Loucy (cell line): ENCODE measurements around the gene ELOVL6.

Experiments used
- H2AFZ ChIP-seq: fragments of 200-600 bp; sonication (generic); 2 replicates; pipeline ENCODE4 v1.6.0; 2016; ENCODE audit warnings: antibody characterized with exemption, mild to moderate bottlenecking, low read length, moderate library complexity
- H3F3A ChIP-seq: fragments of 200-600 bp; 2 replicates; pipeline ENCODE4 v1.6.0; 2016; ENCODE audit warnings: antibody characterized with exemption, low read depth, mild to moderate bottlenecking
- H3K27me3 ChIP-seq: fragments of 200-600 bp; sonication (generic); 2 replicates; pipeline ENCODE4 v1.6.1; 2014; ENCODE audit warnings: low read length, mild to moderate bottlenecking; ENCODE audit not compliant: insufficient read depth, poor library complexity, severe bottlenecking
- H3K36me3 ChIP-seq: fragments of 200-600 bp; sonication (generic); 2 replicates; pipeline ENCODE4 v1.6.1; 2016; ENCODE audit warnings: low read length; ENCODE audit not compliant: insufficient read depth
- H3K4me1 ChIP-seq: fragments of 200-600 bp; sonication (generic); 2 replicates; pipeline ENCODE4 v1.5.1; 2014; ENCODE audit warnings: low read length, mild to moderate bottlenecking; ENCODE audit not compliant: insufficient read depth, poor library complexity, severe bottlenecking
- H3K4me2 ChIP-seq: fragments of 200-600 bp; sonication (generic); 2 replicates; pipeline ENCODE4 v1.6.0; 2014; ENCODE audit warnings: antibody characterized with exemption, low read length, low read depth, mild to moderate bottlenecking; ENCODE audit not compliant: poor library complexity, severe bottlenecking
- H3K4me3 ChIP-seq: fragments of 200-600 bp; sonication (generic); 2 replicates; pipeline ENCODE4 v1.5.1; 2014; ENCODE audit warnings: low read length, mild to moderate bottlenecking, mixed read lengths; ENCODE audit not compliant: poor library complexity, severe bottlenecking
- H3K79me2 ChIP-seq: fragments of 200-600 bp; sonication (generic); 2 replicates; pipeline ENCODE4 v1.6.1; 2014; ENCODE audit warnings: low read length; ENCODE audit not compliant: insufficient read depth
- H3K9ac ChIP-seq: fragments of 200-600 bp; sonication (generic); 2 replicates; pipeline ENCODE4 v1.6.0; 2014; ENCODE audit warnings: mild to moderate bottlenecking, low read depth, low read length, moderate library complexity; ENCODE audit not compliant: poor library complexity, severe bottlenecking
- H3K9me2 ChIP-seq: fragments of 200-600 bp; sonication (generic); replicated peaks from 2 replicates; pipeline ENCODE4 v1.6.1; 2016; ENCODE audit warnings: low read depth, low read length, mixed read lengths
- H3K9me3 ChIP-seq: fragments of 200-600 bp; sonication (generic); 2 replicates; pipeline ENCODE4 v1.6.1; 2014; ENCODE audit warnings: mild to moderate bottlenecking, antibody characterized with exemption, low read length, low read depth; ENCODE audit not compliant: insufficient read depth
- H4K20me1 ChIP-seq: fragments of 200-600 bp; sonication (generic); 2 replicates; pipeline ENCODE4 v1.6.0; 2014; ENCODE audit warnings: antibody characterized with exemption, low read length, mild to moderate bottlenecking; ENCODE audit not compliant: insufficient read depth, poor library complexity, severe bottlenecking
- EZH2phosphoT487 ChIP-seq: fragments of 200-600 bp; IDR thresholded peaks from 2 replicates; pipeline ENCODE4 v1.6.1; 2018; ENCODE audit warnings: antibody characterized with exemption, mild to moderate bottlenecking, moderate library complexity, borderline replicate concordance
- TF ChIP-seq, protein P1 (sequence below): fragments of 200-600 bp; sonication (generic); conservative IDR thresholded peaks from 2 replicates; pipeline ENCODE4 v1.5.1; 2014; ENCODE audit warnings: mild to moderate bottlenecking, antibody characterized with exemption, low read length

ELOVL6 gene

DNA sequence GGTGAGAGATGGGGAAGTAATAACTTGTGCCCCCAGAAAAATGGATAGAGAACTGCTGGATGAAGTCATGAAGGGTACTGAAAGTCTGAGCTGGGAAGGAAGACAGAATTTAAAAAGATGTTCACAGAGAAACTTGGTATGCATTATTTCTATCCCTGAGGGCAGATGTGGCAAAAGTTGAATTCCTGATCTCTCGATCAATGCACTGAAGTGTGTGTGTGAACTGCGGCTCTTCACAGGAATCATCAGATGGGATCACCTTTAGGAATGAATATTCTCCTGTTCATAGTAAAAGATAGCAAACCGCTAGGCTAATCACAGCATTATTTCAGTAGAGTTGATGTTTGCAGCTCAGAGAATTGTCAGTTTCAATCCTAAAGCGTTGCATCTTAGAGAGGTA lies 86.4 kb downstream of the ELOVL6 start:
- H3K9me2 ChIP-seq: no peaks in the 10 kb centered on the region
- no peak overlapping the region for H3K4me2 ChIP-seq
- peaks cover 17% of the 10 kb centered on the region for H3K36me3 ChIP-seq
- H3F3A ChIP-seq: peaks cover 8% of the 10 kb centered on the region
- H3K4me3 ChIP-seq: no peak overlapping the region
- no peaks in the 10 kb centered on the region for H3K9me3 ChIP-seq
- H3K4me1 ChIP-seq: peaks cover 32% of the 10 kb centered on the region
- no peak overlapping the region for H2AFZ ChIP-seq
- H3K27me3 ChIP-seq: no peaks in the 10 kb centered on the region
- no peaks in the 10 kb centered on the region for H4K20me1 ChIP-seq
- H3K9ac ChIP-seq: no peak overlapping the region
- peaks cover 33% of the 10 kb centered on the region; the same call in 1 of the 2 replicates for H3K79me2 ChIP-seq
- no peak for TF ChIP-seq EZH2phosphoT487
- TF ChIP-seq, protein P1, sequence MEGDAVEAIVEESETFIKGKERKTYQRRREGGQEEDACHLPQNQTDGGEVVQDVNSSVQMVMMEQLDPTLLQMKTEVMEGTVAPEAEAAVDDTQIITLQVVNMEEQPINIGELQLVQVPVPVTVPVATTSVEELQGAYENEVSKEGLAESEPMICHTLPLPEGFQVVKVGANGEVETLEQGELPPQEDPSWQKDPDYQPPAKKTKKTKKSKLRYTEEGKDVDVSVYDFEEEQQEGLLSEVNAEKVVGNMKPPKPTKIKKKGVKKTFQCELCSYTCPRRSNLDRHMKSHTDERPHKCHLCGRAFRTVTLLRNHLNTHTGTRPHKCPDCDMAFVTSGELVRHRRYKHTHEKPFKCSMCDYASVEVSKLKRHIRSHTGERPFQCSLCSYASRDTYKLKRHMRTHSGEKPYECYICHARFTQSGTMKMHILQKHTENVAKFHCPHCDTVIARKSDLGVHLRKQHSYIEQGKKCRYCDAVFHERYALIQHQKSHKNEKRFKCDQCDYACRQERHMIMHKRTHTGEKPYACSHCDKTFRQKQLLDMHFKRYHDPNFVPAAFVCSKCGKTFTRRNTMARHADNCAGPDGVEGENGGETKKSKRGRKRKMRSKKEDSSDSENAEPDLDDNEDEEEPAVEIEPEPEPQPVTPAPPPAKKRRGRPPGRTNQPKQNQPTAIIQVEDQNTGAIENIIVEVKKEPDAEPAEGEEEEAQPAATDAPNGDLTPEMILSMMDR: no peak

DNA sequence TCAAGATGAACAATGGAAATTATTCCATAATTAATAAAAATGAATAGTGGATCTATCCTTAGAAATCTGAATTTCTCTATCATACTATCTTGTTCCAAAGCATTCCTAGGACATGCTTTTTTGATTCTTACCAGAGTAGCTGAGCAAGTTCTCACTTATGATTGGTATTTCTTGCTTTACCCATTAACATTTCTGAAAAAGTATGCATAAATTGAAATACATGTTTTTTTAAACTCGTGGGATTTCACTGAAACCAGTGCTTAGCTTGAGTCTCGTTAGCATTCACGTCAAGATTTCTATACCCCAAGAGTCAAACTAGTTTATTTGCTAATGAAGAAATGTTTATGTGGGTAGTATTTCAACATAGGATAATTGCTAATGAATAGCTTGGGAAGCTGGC lies 89.0 kb downstream of the ELOVL6 start:
- H2AFZ ChIP-seq: no peak overlapping the region
- TF ChIP-seq EZH2phosphoT487: no peak
- TF ChIP-seq, protein P1: no peak
- H3K9me3 ChIP-seq: no peaks in the 10 kb centered on the region
- no peak overlapping the region for H3K4me3 ChIP-seq
- H3K4me2 ChIP-seq: no peak overlapping the region
- peaks cover 26% of the 10 kb centered on the region; the same call in 1 of the 2 replicates for H3K79me2 ChIP-seq
- H4K20me1 ChIP-seq: no peaks in the 10 kb centered on the region
- H3K9ac ChIP-seq: no peak overlapping the region
- H3K27me3 ChIP-seq: no peaks in the 10 kb centered on the region
- H3F3A ChIP-seq: no peaks in the 10 kb centered on the region
- H3K9me2 ChIP-seq: no peaks in the 10 kb centered on the region
- peaks cover 7% of the 10 kb centered on the region for H3K4me1 ChIP-seq
- peaks cover 27% of the 10 kb centered on the region; the same call in 1 of the 2 replicates for H3K36me3 ChIP-seq

DNA sequence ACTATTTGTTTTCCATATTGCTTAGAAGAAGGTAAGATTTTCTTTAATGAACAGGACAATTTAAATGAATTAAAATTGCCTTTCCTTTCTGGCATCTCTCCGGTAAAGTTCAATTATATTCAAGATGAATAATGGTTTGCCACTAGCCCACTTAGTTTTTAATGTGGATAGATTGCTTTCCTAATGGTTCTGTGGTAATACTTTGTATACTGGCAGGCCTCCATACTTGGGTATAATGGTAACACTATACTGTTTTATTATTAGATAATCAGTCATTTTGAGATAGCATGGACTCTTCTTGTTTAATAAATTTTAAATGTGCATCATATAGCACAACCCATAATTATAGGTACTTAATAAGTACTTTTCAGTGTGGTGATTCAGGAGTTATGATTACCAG lies 89.5 kb downstream of the ELOVL6 start:
- Histone ChIP-seq H3K4me1 (peaks cover 3% of the 10 kb centered on the region), H3K4me2 (no peak overlapping the region), H3K9me2 (no peaks in the 10 kb centered on the region), H3K79me2 (peaks cover 23% of the 10 kb centered on the region; the same call in 1 of the 2 replicates), H3K9me3 (no peaks in the 10 kb centered on the region), H3K9ac (no peak overlapping the region), H4K20me1 (no peaks in the 10 kb centered on the region), H2AFZ (no peak overlapping the region), H3K36me3 (peaks cover 31% of the 10 kb centered on the region; the same call in 1 of the 2 replicates), H3F3A (no peaks in the 10 kb centered on the region), H3K27me3 (no peaks in the 10 kb centered on the region), H3K4me3 (no peak overlapping the region)
- no peak for TF ChIP-seq EZH2phosphoT487
- TF ChIP-seq, protein P1: no peak
